ENCODE results near the gene BIN2. TPM values are rescaled to one million over a fixed set of nuclear protein-coding genes. Genes with fewer than 3 reads are reported as not detected.
"Not testable (repeated sequence)": the region's sequence is repeated elsewhere in the genome, so short reads cannot be mapped to it uniquely, and the experiment has no call there.

The BIN2 gene
- total RNA-seq, 1 donor from 2014 or later = 45.4 TPM

- Histone ChIP-seq H3K4me1 (no peaks in the 10 kb centered on the region), H3K27me3 (ENCODE audit: low read depth) (no peaks in the 10 kb centered on the region), H3K36me3 (peaks cover 15% of the 10 kb centered on the region), H3K4me3 (no peak overlapping the region), H3K27ac (no peak overlapping the region), H3K9me3 (no peaks in the 10 kb centered on the region)
- ATAC-seq (peak in 1 of 2 donors; percentile 21), DNase-seq (no peak)
- intact Hi-C loops (cut with DNase I) = no loop called here
- no peak for TF ChIP-seq CTCF (IDR thresholded peaks at IDR 0.05)
These were observed 38.1 kb downstream of the BIN2 start for GRCh38 chr12:51285843-51286242.

GRCh38 chr12:51281202-51281924 is 42.6 kb downstream of the BIN2 start:
- no peaks in the 10 kb centered on the region for H3K9me3 ChIP-seq
- no peak overlapping the region for H3K27ac ChIP-seq
- H3K36me3 ChIP-seq = peaks cover 7% of the 10 kb centered on the region
- ATAC-seq (no peak), DNase-seq (no peak)
- H3K4me1 ChIP-seq = no peaks in the 10 kb centered on the region
- H3K27me3 ChIP-seq (ENCODE audit: low read depth) = no peaks in the 10 kb centered on the region
- TF ChIP-seq CTCF (IDR thresholded peaks at IDR 0.05) = no peak
- H3K4me3 ChIP-seq = no peak overlapping the region
- intact Hi-C loops (cut with DNase I) = no loop called here

- ATAC-seq (no peak), DNase-seq (no peak)
- Histone ChIP-seq H3K36me3 (no peaks in the 10 kb centered on the region), H3K27ac (no peak overlapping the region), H3K4me1 (peaks cover 7% of the 10 kb centered on the region), H3K4me3 (no peak overlapping the region), H3K27me3 (ENCODE audit: low read depth) (no peaks in the 10 kb centered on the region), H3K9me3 (no peaks in the 10 kb centered on the region)
- no peak for TF ChIP-seq CTCF (IDR thresholded peaks at IDR 0.05)
- intact Hi-C loops (cut with DNase I) = no loop called here
These were observed 48.9 kb downstream of the BIN2 start for GRCh38 chr12:51275088-51275487.

GRCh38 chr12:51272810-51273209 is 51.2 kb downstream of the BIN2 start:
- H3K9me3 ChIP-seq; H3K4me3 ChIP-seq; ATAC-seq; H3K36me3 ChIP-seq; DNase-seq; intact Hi-C loops (cut with DNase I); H3K27me3 ChIP-seq (ENCODE audit: low read depth); H3K27ac ChIP-seq: not testable (repeated sequence)
- peaks cover 15% of the 10 kb centered on the region for H3K4me1 ChIP-seq

GRCh38 chr12:51270951-51271518 is 52.9 kb downstream of the BIN2 start:
- Histone ChIP-seq H3K4me1 (peaks cover 15% of the 10 kb centered on the region), H3K4me3 (peak overlapping the region; percentile 74), H3K27ac (peak overlapping the region; percentile 80), H3K36me3 (no peaks in the 10 kb centered on the region), H3K9me3 (no peaks in the 10 kb centered on the region), H3K27me3 (ENCODE audit: low read depth) (no peaks in the 10 kb centered on the region)
- no peak for DNase-seq
- intact Hi-C loops (cut with DNase I) = no loop called here
- peak; percentile 2 to 39 for ATAC-seq
- no peak for TF ChIP-seq CTCF (IDR thresholded peaks at IDR 0.05)

Data from lower lobe of right lung (tissue), 2 donors.